ENCODE measurements around the gene CNTROB.
"Not testable (repeated sequence)": the region's sequence is repeated elsewhere in the genome, so short reads cannot be mapped to it uniquely, and the experiment has no call there.

CNTROB gene

GRCh38 chr17:7946441-7946840 lies 14.4 kb downstream of the CNTROB start:
- DNase-seq (ENCODE audit: low read depth): no peak

- no peak for DNase-seq (ENCODE audit: low read depth)
These were observed 15.6 kb downstream of the CNTROB start for GRCh38 chr17:7947651-7948050.

- no peak for DNase-seq (ENCODE audit: low read depth)
These were observed 18.6 kb downstream of the CNTROB start for GRCh38 chr17:7950578-7950977.

- DNase-seq (ENCODE audit: low read depth): no peak
These were observed 19.3 kb downstream of the CNTROB start for GRCh38 chr17:7951143-7951792.

GRCh38 chr17:7953266-7953665 lies 21.3 kb downstream of the CNTROB start:
- DNase-seq (ENCODE audit: low read depth): not testable (repeated sequence)

- DNase-seq (ENCODE audit: low read depth): no peak
These were observed 23.6 kb downstream of the CNTROB start for GRCh38 chr17:7955414-7956227.

- no peak for DNase-seq (ENCODE audit: low read depth)
These were observed 24.4 kb downstream of the CNTROB start for GRCh38 chr17:7956228-7956965.

GRCh38 chr17:7959503-7960253 lies 27.7 kb downstream of the CNTROB start:
- DNase-seq (ENCODE audit: low read depth): no peak

- DNase-seq (ENCODE audit: low read depth): no peak
These were observed 29.4 kb downstream of the CNTROB start for GRCh38 chr17:7961421-7961820.

GRCh38 chr17:7967751-7968150 lies 35.7 kb downstream of the CNTROB start:
- DNase-seq (ENCODE audit: low read depth): no peak

- no peak for DNase-seq (ENCODE audit: low read depth)
These were observed 37.4 kb downstream of the CNTROB start for GRCh38 chr17:7969433-7969832.

GRCh38 chr17:7971651-7972050 lies 39.6 kb downstream of the CNTROB start:
- no peak for DNase-seq (ENCODE audit: low read depth)

- no peak for DNase-seq (ENCODE audit: low read depth)
These were observed 40.3 kb downstream of the CNTROB start for GRCh38 chr17:7972131-7972785.

- DNase-seq (ENCODE audit: low read depth): no peak
These were observed 42.7 kb downstream of the CNTROB start for GRCh38 chr17:7974638-7975131.

GRCh38 chr17:7977039-7977438 lies 45.0 kb downstream of the CNTROB start:
- no peak for DNase-seq (ENCODE audit: low read depth)

GRCh38 chr17:7977805-7978204 lies 45.8 kb downstream of the CNTROB start:
- no peak for DNase-seq (ENCODE audit: low read depth)

- no peak for DNase-seq (ENCODE audit: low read depth)
These were observed 50.2 kb downstream of the CNTROB start for GRCh38 chr17:7982173-7982572.

GRCh38 chr17:7982666-7983065 lies 50.7 kb downstream of the CNTROB start:
- DNase-seq (ENCODE audit: low read depth): no peak

GRCh38 chr17:7984904-7985303 lies 52.9 kb downstream of the CNTROB start:
- no peak for DNase-seq (ENCODE audit: low read depth)

GRCh38 chr17:7987112-7987893 lies 55.3 kb downstream of the CNTROB start:
- no peak for DNase-seq (ENCODE audit: low read depth)

GRCh38 chr17:7988750-7989178 lies 56.8 kb downstream of the CNTROB start:
- no peak for DNase-seq (ENCODE audit: low read depth)

Data from activated T-cell treated with anti-CD3 and anti-CD28 coated beads for 1 hour (primary cell).